ENCODE data around the gene NDUFV1.
"Not testable (repeated sequence)": the region's sequence is repeated elsewhere in the genome, so short reads cannot be mapped to it uniquely, and the experiment has no call there.

Gene NDUFV1

DNA sequence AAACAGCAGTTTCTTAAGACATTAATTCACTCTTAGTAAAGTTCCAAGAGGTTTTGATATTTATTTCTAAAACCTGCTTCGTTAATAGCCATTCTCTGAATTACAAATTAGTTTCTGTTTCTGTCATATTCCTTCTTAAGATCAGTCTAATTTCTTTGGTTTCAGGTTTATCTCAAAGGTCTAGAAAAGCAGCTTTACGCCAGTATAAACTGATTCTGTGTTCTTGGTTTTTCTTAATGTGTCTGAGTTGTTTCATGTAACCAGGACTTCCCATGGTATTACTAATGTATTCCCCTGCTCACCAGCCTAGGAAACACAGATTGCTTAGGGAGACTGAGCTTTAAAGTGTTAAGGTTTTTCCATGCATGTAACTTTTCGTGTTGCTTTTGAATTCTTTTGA, 50.6 kb downstream of the NDUFV1 start:
- DNase-seq (ENCODE audit: low spot score): no peak

GRCh38 chr11:67659651-67660165, 53.0 kb downstream of the NDUFV1 start:
- not testable (repeated sequence) for DNase-seq (ENCODE audit: low spot score)

GRCh38 chr11:67660752-67661151, 54.0 kb downstream of the NDUFV1 start:
- not testable (repeated sequence) for DNase-seq (ENCODE audit: low spot score)
